ENCODE data around the gene COPS6.
A peak's percentile ranks its signal among the peaks of the same experiment; 100 is the strongest.

COPS6 gene

DNA sequence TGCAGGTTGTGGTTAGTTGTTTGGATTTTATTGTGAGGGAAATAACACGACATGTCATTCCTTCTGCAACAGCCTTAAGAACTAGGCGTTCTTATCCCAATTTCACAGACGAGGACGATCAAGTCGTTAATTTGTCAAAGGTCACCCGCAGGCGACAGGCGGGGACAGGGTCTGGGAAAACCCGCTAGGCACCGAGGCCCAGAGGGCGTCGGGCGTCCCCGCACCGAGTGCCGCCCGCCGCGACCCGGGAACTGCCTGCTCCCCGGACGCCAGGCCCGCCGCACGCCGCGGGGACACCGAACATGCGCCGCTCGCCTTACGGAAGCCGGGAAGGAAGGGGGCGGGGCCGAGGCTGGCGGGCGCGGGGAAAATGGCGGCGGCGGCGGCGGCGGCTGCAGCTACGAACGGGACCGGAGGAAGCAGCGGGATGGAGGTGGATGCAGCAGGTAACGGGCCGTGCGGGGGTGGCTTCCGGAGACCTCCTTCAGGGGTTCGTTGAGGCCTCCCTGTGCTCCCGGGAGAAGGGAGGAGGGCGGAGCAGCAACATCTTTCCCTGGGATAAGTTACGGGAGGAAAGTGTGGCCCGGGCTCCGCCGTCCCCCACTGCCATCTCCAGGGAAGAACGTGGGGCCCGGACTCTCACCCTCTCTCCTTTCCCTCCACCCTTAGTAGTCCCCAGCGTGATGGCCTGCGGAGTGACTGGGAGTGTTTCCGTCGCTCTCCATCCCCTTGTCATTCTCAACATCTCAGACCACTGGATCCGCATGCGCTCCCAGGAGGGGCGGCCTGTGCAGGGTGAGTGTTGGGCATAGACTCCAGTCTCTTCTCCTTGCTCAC is at the start of gene COPS6:
Gene COPS6, plus strand, starts transcription at position 349 of the 837 bp plus-strand sequence. Its CDS starts 22 bp downstream, at position 371.
- peak; percentile 80 for DNase-seq

DNA sequence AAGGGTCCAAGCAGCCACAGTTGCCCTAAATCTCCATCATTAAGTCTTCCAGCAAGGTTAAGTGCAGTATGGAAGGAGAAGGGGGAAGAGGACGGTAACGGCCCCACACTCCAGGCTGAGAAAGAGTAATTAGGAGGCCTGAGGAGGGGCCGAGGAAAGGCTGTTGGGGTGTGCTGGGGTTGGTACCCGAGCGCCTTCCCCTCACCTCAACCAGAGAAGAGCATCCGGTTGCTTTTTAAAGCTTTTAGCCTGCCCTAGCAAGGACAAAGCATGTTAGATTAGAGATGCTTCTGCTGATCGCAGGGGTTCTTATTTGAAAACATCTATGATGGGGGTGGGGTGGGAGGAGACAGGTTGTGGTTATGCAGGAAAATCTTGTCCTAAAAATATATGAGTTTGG is 48.2 kb upstream of the COPS6 start:
- no peak for DNase-seq

DNA sequence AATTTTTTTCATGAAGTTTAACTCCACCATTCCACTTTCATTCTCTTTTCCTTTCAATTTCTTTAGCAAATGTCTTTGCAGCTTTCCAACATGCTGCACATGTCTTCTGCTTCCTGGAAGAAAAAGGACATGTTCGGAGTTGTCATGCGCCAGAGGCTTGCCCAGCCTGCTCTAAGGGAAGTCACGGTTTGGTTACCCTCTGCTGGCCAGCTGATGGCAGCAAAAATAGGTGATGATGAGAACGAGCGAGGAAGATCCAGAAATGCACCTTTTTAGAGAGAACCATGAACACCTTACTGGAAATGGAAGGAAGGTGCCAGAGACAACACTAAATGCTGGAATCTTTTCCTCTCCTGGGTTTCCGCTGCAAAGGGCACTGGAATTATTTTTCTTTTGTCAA is 44.1 kb upstream of the COPS6 start:
- no peak for DNase-seq

DNA sequence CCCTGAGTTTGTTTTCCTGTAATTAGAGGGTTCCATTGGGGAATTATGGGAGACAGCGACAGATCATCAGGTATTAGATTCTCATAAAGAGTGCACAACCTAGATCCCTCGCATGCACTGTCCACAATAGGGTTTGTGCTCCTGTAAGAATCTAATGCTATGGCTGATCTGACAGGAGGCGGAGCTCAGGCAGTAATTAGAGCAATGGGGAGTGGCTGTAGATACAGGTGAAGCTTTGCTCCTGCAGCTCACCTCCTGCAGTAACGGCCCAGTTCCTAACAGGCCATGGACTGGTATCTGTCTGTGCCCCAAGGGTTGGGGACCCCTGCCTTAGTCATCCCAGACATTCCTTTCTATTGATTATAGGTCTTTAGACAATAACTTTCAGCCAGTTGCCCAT is 40.1 kb upstream of the COPS6 start:
- no peak for DNase-seq

DNA sequence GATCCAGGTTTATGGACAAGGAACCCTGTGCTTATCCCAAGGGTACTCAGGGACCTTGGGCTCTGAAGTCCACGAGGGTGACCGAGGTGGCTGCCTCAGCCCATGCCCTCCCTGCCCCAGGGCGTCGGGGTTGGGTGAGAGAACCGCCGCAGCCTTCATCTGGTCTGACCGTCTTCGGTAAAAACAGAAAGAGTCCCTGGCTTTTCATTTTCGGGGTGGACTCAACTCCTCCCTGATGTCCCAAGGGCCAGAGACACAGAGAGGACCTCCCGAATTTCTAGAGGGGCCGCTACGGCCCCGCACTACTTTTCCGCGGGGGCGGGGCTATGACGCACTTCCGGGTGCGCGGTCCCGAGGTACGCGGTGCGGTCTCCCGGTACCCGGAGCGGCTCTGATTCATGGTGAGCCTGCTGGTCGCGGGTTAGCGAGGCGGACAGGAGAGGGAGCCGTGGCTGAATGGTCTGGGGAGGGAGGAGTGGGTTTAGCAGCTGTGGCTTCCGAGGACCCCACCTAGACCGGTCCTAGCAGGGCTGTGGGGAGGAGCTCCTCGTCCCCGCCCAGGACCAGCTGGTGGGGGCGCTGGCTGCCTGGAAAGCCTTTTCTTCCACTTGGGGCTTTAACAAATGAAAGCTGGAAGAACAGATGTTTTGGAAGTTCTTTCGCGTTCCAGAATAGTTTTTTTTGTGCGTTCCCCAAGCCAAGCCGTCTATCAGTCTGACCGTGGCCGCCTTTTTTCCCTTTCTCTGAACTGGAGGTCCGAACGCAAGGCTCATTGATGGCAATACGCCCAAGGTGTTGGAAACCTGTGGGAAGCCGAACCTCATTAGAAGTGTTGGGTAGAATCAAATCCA is 39.1 kb upstream of the COPS6 start, which contains the start of gene ZSCAN21:
Gene ZSCAN21, plus strand, starts transcription at position 334 of the 851 bp plus-strand sequence. CDS start 7,233 bp downstream, outside the sequence.
- peak; percentile 69 for DNase-seq

DNA sequence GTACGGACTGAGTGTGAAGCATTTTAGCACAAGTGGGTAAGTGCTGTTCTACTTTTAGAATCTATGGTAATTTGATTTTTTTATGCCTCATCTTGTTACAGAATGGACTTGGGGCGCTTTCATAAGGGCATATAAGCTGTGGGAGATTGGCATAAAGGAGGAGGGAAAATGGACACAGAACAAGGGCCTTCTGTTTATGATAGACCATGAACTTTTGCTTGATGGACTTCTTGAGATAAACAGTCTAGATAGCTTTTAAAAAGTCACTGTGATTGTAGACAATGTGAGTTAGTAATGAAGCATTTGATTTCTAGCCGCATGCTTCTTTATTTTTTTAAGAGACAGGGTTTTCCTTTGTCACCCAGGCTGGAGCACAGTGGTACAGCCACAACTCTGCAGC is 37.2 kb upstream of the COPS6 start:
- DNase-seq = no peak

DNA sequence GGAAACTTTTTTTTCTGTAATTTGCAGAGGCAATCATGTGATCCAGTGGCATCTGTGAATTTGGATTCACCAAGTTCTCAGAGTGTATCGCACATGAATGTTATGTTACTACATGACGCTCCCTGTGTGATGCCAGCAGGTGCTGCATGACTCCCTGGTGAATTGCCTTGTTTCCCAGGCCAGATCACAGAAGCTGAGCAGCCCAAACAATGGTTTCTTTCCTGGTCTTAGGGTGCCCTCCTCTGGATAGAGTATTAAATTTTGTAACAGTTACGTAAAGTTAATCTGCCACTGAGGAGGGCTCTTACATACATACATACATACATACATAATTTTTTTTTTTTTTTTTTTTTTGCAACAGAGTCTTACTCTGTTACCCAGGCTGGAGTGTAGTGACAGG is 35.6 kb upstream of the COPS6 start:
- DNase-seq = peak; percentile 89

DNA sequence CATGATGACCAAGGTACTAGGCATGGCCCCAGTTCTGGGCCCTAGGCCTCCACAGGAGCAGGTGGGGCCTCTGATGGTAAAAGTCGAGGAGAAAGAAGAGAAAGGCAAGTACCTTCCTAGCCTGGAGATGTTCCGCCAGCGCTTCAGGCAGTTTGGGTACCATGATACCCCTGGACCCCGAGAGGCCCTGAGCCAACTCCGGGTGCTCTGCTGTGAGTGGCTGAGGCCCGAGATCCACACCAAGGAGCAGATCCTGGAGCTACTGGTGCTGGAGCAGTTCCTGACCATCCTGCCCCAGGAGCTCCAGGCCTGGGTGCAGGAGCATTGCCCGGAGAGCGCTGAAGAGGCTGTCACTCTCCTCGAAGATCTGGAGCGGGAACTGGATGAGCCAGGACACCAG is 31.8 kb upstream of the COPS6 start:
- DNase-seq = no peak

DNA sequence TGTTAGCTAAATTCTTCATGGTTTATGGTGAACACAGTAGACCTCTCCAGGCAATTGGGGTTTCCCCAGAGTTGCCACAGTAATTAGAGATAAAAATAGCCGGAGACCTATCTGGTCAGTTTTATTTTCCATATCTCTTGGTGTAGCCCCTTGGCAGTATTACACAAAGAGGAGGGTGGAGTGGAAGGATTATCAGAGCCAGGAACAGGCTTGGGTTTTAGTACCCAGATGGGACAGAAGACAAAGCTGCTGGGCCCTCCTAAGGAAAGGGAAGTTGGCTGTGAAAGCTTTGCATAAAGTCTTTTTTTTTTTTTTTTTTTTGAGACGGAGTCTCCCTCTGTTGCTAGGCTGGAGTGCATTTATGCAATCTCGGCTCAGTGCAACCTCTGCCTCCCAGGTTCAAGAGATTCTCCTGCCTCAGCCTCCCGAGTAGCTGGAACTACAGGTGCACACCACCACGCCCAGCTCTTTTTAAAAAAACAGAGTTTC is 29.5 kb upstream of the COPS6 start:
- no peak for DNase-seq

DNA sequence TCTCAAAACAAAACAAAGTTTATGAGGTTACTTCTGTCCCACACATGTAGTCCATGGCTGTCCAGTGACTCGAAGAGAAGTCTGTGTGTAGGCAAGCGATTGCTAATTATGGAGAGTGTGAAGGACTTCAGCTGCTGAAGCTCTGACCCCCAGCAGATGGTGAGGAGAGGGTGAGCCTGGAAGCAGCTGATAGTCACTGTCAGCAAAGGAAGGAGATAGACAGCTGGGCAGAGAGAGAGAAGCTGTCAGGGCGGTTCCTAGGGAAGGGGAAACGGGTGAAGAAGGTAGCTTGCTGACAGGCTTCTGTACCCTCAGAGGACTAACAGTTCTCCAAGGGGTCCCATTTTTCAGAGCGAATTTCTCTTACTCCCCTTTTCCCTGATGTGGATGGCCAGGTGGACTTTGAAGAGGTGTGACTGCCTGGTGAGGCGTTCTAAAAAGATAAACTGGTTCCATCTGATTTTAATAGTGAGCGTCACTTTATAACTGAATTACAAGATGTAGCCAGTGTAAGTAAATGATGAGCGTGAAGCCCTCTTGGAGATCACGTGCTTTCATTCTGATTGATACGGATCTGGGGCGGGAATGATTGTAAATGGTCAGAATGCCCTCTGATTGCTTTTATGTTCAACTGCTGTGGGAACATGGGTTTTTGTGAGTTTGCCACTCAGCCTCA is 27.1 kb upstream of the COPS6 start:
- no peak for DNase-seq

DNA sequence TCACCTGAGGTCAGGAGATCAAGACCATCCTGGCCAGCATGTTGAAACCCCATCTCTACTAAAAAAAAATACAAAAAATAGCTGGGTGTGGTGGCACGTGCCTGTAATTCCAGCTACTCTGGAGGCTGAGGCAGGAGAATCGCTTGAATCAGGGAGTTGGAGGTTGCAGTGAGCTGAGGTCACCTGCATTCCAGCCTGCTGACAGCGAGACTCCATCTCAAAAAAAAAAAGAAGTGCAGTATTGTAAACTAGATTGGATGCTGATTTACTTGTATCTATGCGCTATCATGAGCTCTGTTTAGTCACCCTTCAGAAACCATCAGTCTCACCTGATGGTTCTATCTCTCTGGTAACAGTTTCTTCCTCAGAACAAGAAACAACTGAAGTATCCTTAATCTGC is 25.4 kb upstream of the COPS6 start:
- no peak for DNase-seq

DNA sequence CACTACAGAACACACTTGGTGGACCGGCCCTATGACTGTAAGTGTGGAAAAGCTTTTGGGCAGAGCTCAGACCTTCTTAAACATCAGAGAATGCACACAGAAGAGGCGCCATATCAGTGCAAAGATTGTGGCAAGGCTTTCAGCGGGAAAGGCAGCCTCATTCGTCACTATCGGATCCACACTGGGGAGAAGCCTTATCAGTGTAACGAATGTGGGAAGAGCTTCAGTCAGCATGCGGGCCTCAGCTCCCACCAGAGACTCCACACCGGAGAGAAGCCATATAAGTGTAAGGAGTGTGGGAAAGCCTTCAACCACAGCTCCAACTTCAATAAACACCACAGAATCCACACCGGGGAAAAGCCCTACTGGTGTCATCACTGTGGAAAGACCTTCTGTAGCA is 24.6 kb upstream of the COPS6 start:
- no peak for DNase-seq

DNA sequence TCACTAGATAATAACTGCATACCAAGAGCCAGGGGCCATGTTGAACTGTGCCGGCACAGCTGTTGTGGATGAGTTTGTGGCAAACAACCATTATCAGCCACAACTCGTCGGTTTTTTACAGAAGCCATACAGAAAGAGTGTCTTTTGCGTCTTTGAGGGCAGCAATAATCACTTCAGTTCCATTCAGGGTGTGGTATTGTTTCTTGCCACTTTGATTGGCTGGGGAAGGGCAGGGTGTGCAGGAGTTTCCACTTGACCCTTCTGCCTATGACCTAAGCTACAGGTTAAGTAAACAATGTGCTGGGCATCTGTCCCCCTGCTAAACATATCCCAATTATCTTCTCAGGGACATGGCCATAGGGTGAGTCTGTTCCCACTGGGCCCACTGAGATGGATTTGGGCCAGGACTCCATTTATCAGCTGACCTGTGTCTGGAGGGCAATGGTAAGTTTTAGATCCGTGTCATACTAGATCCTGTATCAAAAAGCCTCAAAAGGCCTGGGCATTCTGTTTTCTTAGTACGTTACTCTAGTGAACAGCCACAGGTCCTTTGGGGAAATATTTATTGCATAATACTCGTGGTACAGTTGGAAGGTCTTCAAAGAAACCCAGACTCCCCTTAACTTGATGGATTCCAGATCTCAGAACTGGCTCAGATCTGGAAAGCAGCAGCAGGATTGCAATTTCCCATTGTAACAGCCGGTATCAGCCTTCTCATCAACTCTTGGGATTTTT is 23.1 kb upstream of the COPS6 start:
- DNase-seq = no peak

DNA sequence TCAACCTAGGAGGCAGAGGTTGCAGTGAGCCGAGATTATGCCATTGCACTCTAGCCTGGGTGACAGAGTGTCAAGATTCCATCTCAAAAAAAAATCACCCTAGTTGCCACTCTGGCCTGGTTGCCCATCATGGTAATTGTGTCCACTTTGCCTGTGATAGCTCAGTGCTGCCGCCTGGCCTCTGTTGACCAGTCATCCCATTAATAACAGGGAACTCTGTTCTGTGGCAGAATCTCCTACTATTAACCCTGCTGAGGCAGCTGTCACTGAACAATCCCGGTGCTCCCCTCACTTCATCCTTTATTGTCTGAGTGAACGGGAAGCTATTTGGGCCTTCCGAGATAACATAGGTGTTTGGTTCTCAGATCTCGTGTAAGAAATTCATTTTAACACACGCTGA is 21.8 kb upstream of the COPS6 start:
- no peak for DNase-seq

DNA sequence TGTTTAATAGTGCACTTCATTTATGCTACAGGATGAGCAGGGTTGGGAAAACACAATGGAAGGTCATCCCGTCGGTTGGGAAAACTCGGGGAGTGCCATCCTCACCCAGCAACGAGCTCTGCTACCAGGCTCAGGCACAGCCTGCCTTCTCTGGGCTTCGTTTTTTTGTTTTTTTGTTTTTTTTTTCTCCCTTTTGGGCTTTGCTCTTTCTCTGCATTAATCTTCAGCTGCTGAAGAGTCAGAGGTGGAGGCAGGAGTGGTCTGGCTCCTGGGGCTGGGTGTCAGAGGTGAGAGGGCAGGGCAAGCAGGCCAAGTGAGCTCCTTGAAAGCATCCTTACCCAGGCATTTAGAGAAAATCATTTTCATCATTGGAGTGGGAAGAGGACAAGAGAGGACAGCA is 18.8 kb upstream of the COPS6 start:
- no peak for DNase-seq

DNA sequence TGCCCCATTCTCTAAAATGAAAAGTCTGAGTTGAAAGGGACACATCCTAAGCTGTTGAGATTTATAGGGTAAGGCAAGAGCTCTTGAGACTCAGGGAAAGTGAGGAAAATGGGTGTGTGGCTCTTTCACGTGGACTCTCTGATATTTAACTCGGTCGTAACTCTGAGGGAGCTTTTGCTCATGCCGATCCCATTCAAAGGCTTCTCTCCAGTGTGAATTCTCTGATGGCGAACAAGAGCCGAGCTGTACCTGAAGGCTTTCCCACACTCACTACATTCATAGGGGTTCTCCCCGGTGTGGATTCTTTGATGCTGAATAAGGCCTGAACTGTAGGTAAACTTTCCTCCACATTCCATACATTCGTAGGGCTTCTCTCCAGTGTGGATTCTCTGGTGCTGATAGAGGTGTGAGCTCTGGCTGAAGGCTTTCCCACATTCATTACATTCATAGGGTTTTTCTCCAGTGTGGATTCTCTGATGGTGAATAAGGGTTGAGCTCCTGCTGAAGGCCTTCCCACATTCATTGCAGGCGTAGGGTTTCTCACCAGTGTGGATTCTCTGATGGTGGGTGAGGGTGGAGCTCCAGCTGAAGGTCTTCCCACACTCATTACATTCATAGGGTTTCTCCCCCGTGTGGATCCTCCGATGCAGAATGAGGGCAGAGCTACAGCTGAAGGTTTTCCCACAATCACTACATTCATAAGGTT is 17.6 kb upstream of the COPS6 start:
- DNase-seq = no peak

DNA sequence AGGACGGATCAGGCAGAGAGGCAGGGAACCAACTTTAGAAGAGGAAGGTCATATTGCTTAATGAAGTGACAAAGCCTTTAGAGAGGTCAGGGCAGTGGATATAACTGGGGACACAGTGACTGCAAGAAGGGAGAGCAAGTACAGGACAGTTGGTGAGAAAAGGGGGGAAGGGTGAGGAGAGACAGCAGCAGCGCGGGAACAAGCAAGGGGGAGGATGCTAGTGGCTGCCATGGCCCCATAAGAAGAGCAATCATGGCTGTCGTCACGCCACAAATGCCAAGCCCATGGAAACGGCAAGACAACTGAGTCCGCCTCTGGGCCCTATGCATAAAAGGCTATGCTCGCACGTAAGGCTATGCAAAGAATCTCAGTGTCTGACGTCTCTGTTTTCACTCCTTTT is 16.3 kb upstream of the COPS6 start:
- no peak for DNase-seq

DNA sequence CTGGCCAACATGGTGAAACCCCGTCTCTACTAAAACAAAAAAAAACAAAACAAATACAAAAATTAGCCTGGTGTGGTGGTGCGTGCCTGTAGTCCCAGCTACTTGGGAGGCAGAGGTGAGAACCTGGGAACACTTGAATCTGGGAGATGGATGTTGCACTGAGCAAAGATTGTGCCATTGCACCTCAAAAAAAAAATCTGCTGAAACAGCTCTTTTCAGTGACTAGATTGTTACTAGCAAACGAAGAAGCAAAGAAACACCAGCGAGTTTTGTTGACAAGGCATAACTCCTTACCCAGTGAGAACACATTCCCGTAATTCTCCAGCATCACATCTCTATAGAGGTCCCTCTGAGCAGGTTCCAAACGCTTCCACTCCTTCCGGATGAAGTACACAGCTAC is 13.9 kb upstream of the COPS6 start:
- no peak for DNase-seq

DNA sequence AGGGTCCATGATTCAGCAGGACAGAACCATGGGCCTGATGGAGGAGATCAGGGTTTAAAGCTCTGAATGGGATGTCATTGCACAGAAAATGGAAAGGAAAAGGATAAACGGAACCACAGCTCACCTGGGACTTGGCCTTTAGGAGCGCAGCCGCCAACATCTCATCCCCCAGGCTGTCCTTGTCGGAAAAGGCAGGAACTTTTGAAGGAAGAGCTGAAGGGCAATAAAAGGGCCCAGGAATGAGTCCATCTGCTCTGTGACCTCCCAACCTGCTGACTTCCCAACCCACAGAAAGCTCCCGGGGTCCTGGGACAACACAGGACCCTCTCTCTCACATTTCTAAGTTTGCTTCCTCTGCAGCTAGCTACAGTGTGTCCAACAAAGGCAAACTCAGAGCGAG is 13.4 kb upstream of the COPS6 start:
- no peak for DNase-seq

DNA sequence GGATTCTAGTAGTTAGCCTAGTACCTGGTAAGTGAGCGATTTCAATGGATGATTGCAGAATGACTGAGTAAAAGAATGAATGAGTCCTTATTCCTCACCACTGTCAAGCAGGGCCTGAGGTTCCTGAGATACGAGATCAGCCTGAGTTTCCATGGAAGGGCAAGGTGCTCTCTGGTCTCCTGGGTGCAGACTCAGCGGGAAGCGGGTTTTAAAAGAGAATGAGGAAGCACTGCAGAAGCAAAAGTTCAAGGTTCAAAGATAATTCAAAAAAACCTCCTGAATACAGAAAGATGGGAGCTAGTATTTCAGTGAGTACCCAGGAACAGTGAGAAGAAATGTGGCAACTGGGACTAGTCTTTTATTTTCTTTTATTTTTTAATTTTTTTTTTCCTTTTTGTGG is 11.6 kb upstream of the COPS6 start:
- no peak for DNase-seq

DNA sequence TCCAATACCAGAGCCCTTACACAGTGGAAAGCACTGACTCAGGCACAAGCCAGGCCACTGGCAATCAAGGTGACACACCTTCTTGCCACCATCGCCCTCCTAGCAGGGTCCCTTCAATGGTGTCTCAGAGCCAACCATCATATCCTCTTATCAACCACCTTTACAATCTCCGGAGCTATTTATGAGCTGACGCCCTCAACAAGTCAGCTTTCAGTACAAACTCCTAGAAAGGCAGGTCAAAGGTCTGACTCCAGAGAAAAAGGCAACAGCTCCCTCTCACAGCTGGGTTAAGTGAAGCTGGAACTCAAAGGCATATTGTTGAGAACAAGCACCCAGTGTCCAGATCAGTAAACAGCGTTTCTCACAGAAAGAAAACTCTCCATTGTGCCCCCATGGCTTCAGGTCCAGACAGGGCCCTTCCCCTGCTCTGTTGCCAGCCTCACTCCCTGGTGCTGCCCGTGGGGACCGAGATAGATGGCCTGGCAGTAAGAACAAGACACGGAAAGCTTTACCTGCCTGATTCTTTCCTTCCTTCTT is 9.7 kb upstream of the COPS6 start:
- DNase-seq = no peak

All from NCI-H2107 (cell line).